Astrocyte of the spinal cord (primary cell): ENCODE data around the gene RAE1.

Experiments used
- DNase-seq: peaks from one replicate; pipeline ENCODE4 v3.0.0; 2011; ENCODE audit warnings: low read depth, low spot score
- H3K4me3 ChIP-seq: 2 replicates; pipeline ENCODE4 v1.5.1; 2011; ENCODE audit warnings: low read depth, mild to moderate bottlenecking, low read length, moderate library complexity
- CTCF ChIP-seq: IDR thresholded peaks from 2 replicates; pipeline ENCODE4 v1.5.1; 2012; ENCODE audit warnings: low read depth, mild to moderate bottlenecking, low read length, inconsistent platforms
- in situ Hi-C: cut with HindIII; loops from 2 replicates; pipeline ENCODE4 v1.10.0; 2017; ENCODE audit warnings: low sequenced_read_pairs

The RAE1 gene

GRCh38 chr20:57426831-57427230 lies 75.8 kb downstream of the RAE1 start:
- no peak for TF ChIP-seq CTCF
- in situ Hi-C loops, result no loop called here

GRCh38 chr20:57428324-57429158 lies 77.5 kb downstream of the RAE1 start:
- in situ Hi-C loops, result no loop called here
- TF ChIP-seq CTCF, result no peak
- DNase-seq, result no peak
- H3K4me3 ChIP-seq, result no peak overlapping the region

More at GRCh38 chr20:57426831-57427230, 75.8 kb downstream of the RAE1 start:
- DNase-seq, result no peak
- H3K4me3 ChIP-seq, result no peak overlapping the region
